ENCODE results near the gene TAF1C. TPM values are rescaled to one million over a fixed set of nuclear protein-coding genes. Genes with fewer than 3 reads are reported as not detected.
A peak's percentile ranks its signal among the peaks of the same experiment; 100 is the strongest.
"Not testable (repeated sequence)": the region's sequence is repeated elsewhere in the genome, so short reads cannot be mapped to it uniquely, and the experiment has no call there.

The TAF1C gene
- total RNA-seq, 1 experiment from 2014 or later: 17.1 TPM

GRCh38 chr16:84220851-84221250 lies 34.0 kb upstream of the TAF1C start:
- Histone ChIP-seq H3K4me3 (no peak overlapping the region), H3K36me3 (no peaks in the 10 kb centered on the region), H3K27me3 (no peaks in the 10 kb centered on the region), H3K4me1 (no peaks in the 10 kb centered on the region), H3K9me3 (replicated peaks) (no peaks in the 10 kb centered on the region), H3K27ac (no peak overlapping the region)
- DNase-seq: peak in 1 of 2 experiments; percentile 20

GRCh38 chr16:84218956-84219355 lies 32.1 kb upstream of the TAF1C start:
- Histone ChIP-seq H3K9me3 (replicated peaks) (no peaks in the 10 kb centered on the region), H3K4me1 (no peaks in the 10 kb centered on the region), H3K36me3 (no peaks in the 10 kb centered on the region), H3K4me3 (no peak overlapping the region), H3K27ac (no peak overlapping the region), H3K27me3 (no peaks in the 10 kb centered on the region)
- DNase-seq: no peak

DNA sequence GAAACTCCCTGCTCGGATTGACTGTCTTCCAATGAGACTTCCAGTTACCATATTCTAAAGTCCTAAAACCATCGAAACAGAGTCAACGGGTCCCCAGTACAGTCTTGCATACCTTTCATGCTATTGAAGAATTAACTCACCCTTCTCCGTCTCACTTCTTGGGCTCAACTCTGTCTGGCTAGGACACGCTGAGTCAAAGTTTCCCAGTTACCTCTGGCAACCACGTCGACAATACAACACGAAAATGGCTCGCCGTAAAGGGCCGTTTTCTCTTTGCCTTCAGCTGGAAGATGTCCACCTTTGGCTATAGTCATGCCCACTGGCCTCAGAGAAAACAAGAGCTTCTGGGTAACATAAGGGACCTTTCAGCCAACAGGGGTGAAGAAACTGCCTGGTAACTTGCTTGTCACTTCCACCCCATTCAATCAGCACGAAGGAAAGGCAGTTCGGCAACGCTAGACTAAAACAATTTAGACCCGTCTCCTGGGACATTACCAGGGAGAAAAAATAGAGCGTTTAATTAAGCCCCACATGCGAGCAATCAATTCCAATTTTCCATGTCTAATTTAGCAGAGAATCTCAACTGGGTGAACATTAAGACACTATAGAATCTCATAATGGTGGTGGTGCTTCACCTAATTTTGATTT lies 31.4 kb upstream of the TAF1C start:
- Histone ChIP-seq H3K4me1 (no peaks in the 10 kb centered on the region), H3K9me3 (replicated peaks) (no peaks in the 10 kb centered on the region), H3K27me3 (no peaks in the 10 kb centered on the region), H3K4me3 (no peak overlapping the region), H3K27ac (no peak overlapping the region), H3K36me3 (no peaks in the 10 kb centered on the region)
- DNase-seq: no peak

GRCh38 chr16:84216144-84216543 lies 29.3 kb upstream of the TAF1C start:
- not testable (repeated sequence) for H3K4me1 ChIP-seq; DNase-seq; H3K27ac ChIP-seq; H3K4me3 ChIP-seq; H3K36me3 ChIP-seq; H3K27me3 ChIP-seq; H3K9me3 ChIP-seq (replicated peaks)

DNA sequence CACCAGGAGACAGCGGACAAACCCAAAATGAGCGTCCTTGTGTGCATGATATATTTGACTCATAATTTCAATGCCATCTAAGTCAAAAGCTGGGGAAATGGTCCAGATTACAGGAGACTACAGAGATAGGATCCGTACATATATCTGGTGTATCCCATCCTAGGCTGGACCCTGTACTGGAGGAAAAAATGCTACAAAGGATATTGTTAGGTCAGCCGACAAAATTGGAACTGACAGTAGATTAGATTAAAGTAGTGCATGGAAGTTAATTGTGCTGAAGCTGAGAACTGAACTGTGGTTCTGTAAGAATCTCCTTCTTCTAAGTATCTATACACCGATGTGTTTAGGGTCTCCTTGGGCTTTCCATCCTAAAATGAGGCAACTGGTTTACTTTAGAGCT lies 28.7 kb upstream of the TAF1C start:
- Histone ChIP-seq H3K27ac (no peak overlapping the region), H3K4me1 (no peaks in the 10 kb centered on the region), H3K27me3 (no peaks in the 10 kb centered on the region), H3K4me3 (no peak overlapping the region), H3K36me3 (no peaks in the 10 kb centered on the region), H3K9me3 (replicated peaks) (no peaks in the 10 kb centered on the region)
- no peak for DNase-seq

- Histone ChIP-seq H3K36me3 (no peaks in the 10 kb centered on the region), H3K27me3 (no peaks in the 10 kb centered on the region), H3K4me3 (no peak overlapping the region), H3K9me3 (replicated peaks) (no peaks in the 10 kb centered on the region), H3K4me1 (no peaks in the 10 kb centered on the region), H3K27ac (no peak overlapping the region)
- no peak for DNase-seq
These were observed 27.7 kb upstream of the TAF1C start for GRCh38 chr16:84214451-84215066.

GRCh38 chr16:84212631-84213030 lies 25.8 kb upstream of the TAF1C start:
- no peak for DNase-seq

DNA sequence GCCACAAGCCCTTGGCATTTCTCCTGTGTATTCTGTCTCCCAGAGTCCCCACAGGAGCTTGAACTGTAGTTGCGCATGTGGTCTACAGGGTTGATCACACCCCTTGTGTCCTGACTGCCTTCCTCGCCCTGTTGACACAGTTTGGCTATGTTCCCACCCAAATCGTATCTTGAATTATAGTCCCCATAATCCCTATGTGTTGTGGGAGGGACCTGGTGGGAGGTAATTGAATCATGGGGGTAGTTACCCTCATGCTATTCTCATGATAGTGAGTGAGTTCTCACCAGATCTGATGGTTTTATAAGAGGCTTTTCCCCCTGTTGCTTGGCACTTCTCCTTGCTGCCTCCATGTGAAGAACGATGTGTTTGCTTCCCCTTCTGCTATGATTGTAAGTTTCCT lies 25.3 kb upstream of the TAF1C start:
- Histone ChIP-seq H3K4me3 (no peak overlapping the region), H3K9me3 (replicated peaks) (no peaks in the 10 kb centered on the region)

More at GRCh38 chr16:84212631-84213030, 25.8 kb upstream of the TAF1C start:
- Histone ChIP-seq H3K9me3 (replicated peaks) (no peaks in the 10 kb centered on the region), H3K27me3 (no peaks in the 10 kb centered on the region), H3K36me3 (no peaks in the 10 kb centered on the region), H3K27ac (no peak overlapping the region), H3K4me1 (peaks cover 5% of the 10 kb centered on the region; the same call in 1 of the 2 replicates), H3K4me3 (no peak overlapping the region)

DNA sequence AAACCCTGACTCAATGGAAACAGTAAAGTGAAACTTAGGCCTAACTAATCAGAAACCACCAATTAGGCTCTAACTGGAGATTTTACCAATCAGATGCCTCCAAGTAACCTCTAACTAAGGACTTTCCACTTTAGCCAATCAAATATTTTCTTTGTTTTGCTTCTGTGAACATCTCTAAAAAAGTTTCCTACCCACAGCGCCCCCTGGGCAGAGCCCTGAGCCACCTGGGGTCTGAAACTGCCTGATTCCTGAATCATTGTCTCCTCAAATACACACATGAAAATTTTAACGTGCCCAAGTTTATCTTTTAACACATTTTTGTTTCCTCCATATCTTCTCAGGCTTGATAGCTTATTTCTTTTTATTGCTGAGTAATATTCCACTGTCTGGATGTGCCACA lies 23.1 kb upstream of the TAF1C start:
- H3K4me3 ChIP-seq: no peak overlapping the region
- peaks cover 6% of the 10 kb centered on the region; the same call in 1 of the 2 replicates for H3K4me1 ChIP-seq
- no peaks in the 10 kb centered on the region for H3K27me3 ChIP-seq
- no peaks in the 10 kb centered on the region for H3K36me3 ChIP-seq
- no peak for DNase-seq
- no peaks in the 10 kb centered on the region for H3K9me3 ChIP-seq (replicated peaks)
- H3K27ac ChIP-seq: no peak overlapping the region

More for the DNA sequence above, 25.3 kb upstream of the TAF1C start:
- DNase-seq: no peak
- Histone ChIP-seq H3K27ac (no peak overlapping the region), H3K27me3 (no peaks in the 10 kb centered on the region), H3K4me1 (peaks cover 6% of the 10 kb centered on the region; the same call in 1 of the 2 replicates), H3K36me3 (no peaks in the 10 kb centered on the region)

- Histone ChIP-seq H3K4me1 (peaks cover 6% of the 10 kb centered on the region; the same call in 1 of the 2 replicates), H3K27me3 (no peaks in the 10 kb centered on the region), H3K36me3 (no peaks in the 10 kb centered on the region), H3K4me3 (no peak overlapping the region), H3K9me3 (replicated peaks) (no peaks in the 10 kb centered on the region), H3K27ac (no peak overlapping the region)
- DNase-seq: peak; percentile 52 to 59
These were observed 21.0 kb upstream of the TAF1C start for GRCh38 chr16:84207879-84208278.

GRCh38 chr16:84207251-84207650 lies 20.4 kb upstream of the TAF1C start:
- Histone ChIP-seq H3K4me1 (peaks cover 6% of the 10 kb centered on the region; the same call in 1 of the 2 replicates), H3K36me3 (no peaks in the 10 kb centered on the region), H3K9me3 (replicated peaks) (no peaks in the 10 kb centered on the region), H3K27me3 (no peaks in the 10 kb centered on the region), H3K27ac (no peak overlapping the region), H3K4me3 (no peak overlapping the region)
- DNase-seq: no peak

DNA sequence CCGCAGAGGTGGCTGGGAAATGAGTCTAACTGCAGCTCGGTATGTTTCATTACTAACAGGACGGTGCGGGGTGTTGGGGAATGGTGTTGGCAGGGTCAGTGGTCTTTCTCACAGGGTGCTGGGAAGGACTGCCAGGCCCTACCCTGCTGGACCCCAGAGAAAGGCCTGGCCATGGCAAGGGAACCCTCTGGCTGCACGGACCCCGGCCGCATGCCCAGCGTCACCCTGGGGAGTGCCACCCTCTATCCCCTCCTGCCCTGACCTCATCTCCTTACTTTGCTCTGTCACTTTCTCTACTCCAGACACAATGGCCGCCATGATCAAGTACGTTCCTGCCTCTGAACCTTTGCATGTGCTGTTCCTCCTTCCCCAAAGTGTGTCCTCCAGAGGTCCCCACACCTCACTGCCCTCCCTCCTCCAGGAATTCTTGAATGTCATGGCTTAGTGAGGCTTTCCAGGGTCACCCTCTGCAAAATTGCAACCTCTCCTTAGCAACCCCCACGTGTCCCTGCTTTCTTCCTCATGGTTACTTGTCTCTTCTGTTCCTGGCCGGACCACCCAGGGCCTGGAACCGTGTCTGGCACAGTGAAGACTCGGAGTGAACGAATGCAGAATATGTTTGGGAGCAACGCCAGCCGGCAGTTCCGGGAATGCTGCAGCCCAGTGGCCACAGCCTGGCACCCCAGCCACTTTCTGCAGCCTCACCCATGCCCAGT lies 19.3 kb upstream of the TAF1C start:
- Histone ChIP-seq H3K9me3 (replicated peaks) (no peaks in the 10 kb centered on the region), H3K36me3 (no peaks in the 10 kb centered on the region)
- no peak for DNase-seq

DNA sequence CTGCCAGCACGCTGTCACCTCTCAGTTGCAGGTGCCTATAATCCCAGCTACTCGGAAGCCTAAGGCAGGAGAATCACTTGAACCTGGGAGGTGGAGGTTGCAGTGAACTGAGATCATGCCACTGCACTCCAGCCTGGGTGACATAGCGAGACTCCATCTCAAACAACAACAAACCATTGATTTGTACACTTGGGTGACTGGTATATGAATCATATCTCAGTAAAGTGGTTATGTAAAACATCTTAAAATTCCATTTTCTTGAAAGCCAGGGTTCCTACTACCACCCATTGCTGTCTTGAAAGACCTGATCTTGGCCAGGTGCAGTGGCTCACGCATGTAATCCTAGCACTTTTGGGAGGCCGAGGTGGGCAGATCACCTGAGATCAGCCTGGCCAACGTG lies 18.3 kb upstream of the TAF1C start:
- not testable (repeated sequence) for H3K9me3 ChIP-seq (replicated peaks); H3K36me3 ChIP-seq; H3K27ac ChIP-seq; H3K27me3 ChIP-seq; DNase-seq; H3K4me3 ChIP-seq; H3K4me1 ChIP-seq

More for the DNA sequence above, 19.3 kb upstream of the TAF1C start:
- Histone ChIP-seq H3K27ac (no peak overlapping the region), H3K4me1 (peaks cover 6% of the 10 kb centered on the region; the same call in 1 of the 2 replicates), H3K27me3 (no peaks in the 10 kb centered on the region), H3K4me3 (no peak overlapping the region)

GRCh38 chr16:84204551-84204950 lies 17.7 kb upstream of the TAF1C start:
- not testable (repeated sequence) for H3K4me1 ChIP-seq; H3K9me3 ChIP-seq (replicated peaks); H3K36me3 ChIP-seq; H3K27ac ChIP-seq; H3K27me3 ChIP-seq; H3K4me3 ChIP-seq; DNase-seq

GRCh38 chr16:84199861-84200260 lies 13.0 kb upstream of the TAF1C start:
- Histone ChIP-seq H3K36me3 (no peaks in the 10 kb centered on the region), H3K27ac (no peak overlapping the region), H3K9me3 (replicated peaks) (no peaks in the 10 kb centered on the region), H3K4me3 (no peak overlapping the region), H3K4me1 (no peaks in the 10 kb centered on the region), H3K27me3 (no peaks in the 10 kb centered on the region)
- DNase-seq: no peak

Data from SJCRH30 (cell line).